Heart right ventricle (tissue), 16 donors: ENCODE results near the gene PDLIM5. TPM values are rescaled to one million over a fixed set of nuclear protein-coding genes. Genes with fewer than 3 reads are reported as not detected.

Experiments
- ATAC-seq, 8 donors: fragments of 200-7000 bp; cut with Tn5 transposase; one replicate each; pipeline ENCODE4 v1.9.1; 2020; ENCODE audit warnings: mild to moderate bottlenecking in 8 of 8, moderate library complexity in 8 of 8, moderate number of reproducible peaks in 1 of 8
- DNase-seq, 2 donors: peaks; one replicate each; pipeline ENCODE4 v3.0.0-alpha.2; 2020
- H3K27ac ChIP-seq, 10 donors: fragments of 200-600 bp; sonication (generic) in 2 of 10; one replicate each; pipeline versions ENCODE4 v1.5.0 to v1.8.0; 2020 to 2022; ENCODE audit warnings: mild to moderate bottlenecking in 3 of 10
- H3K27me3 ChIP-seq, 7 donors: fragments of 200-600 bp; one replicate each; pipeline ENCODE4 v1.8.0; 2021 to 2022; ENCODE audit warnings: mild to moderate bottlenecking in 2 of 7
- H3K36me3 ChIP-seq, 9 donors: fragments of 200-600 bp; sonication (generic) in 1 of 9; one replicate each; pipeline versions ENCODE4 v1.5.0 to v1.8.0; 2020 to 2022; ENCODE audit warnings: mild to moderate bottlenecking in 2 of 9
- H3K4me1 ChIP-seq, 9 donors: fragments of 200-600 bp; sonication (generic) in 1 of 9; one replicate each; pipeline versions ENCODE4 v1.5.0 to v1.8.0; 2020 to 2022; ENCODE audit warnings: mild to moderate bottlenecking in 4 of 9
- H3K4me3 ChIP-seq, 10 donors: fragments of 200-600 bp; sonication (generic) in 2 of 10; one replicate each; pipeline versions ENCODE4 v1.5.0 to v1.8.0; 2020 to 2022; ENCODE audit warnings: mild to moderate bottlenecking in 7 of 10, moderate library complexity in 2 of 10
- H3K9me3 ChIP-seq, 11 donors: fragments of 200-600 bp in 10 of 11; sonication (generic) in 2 of 11; one replicate each; pipeline versions ENCODE4 v1.5.0 to v1.8.0; 2013 to 2022; ENCODE audit warnings: mild to moderate bottlenecking in 2 of 11, control low read depth in 1 of 11, moderate library complexity in 1 of 11
- WGBS, 2 donors: extraction: QIAGEN DNeasy Blood & Tissue Kit; methylation state at CpG; one replicate each; pipeline ENCODE4 v1.1.7; 2013; ENCODE audit warnings: inconsistent platforms in 1 of 2; 5-methylcytosine and 5-hydroxymethylcytosine counted together
- intact Hi-C, 10 donors: fragments of 100-400 bp; cut with DNase I; formaldehyde crosslinking; loops; one replicate each; pipeline versions ENCODE4 v1.11.1 to v1.14.2; 2022
- polyA plus RNA-seq, 2 donors: library from polyadenylated mRNA; stranded (reverse); fragments of 200-250 nt; gene quantifications; one replicate each; pipeline ENCODE4 v1.2.3, GENCODE V29; 2013
- total RNA-seq, 10 donors: library from RNA; stranded (reverse); fragmentation: NEBNext Ultra II Directional in 3 of 10; extraction: Animal tissue kit (Norgen Biotek cat#: 25700) in 3 of 10; gene quantifications; one replicate each; pipeline versions ENCODE4 v1.2.1 to v1.2.4, GENCODE V29; 2021 to 2023
- TF ChIP-seq, protein P1 (sequence below), 9 donors: fragments of 200-600 bp; sonication (generic) in 2 of 9; IDR thresholded peaks; one replicate each; pipeline versions ENCODE4 v1.5.0 to v1.8.0; 2021 to 2022; ENCODE audit warnings: antibody characterized with exemption in 9 of 9, mild to moderate bottlenecking in 5 of 9, moderate library complexity in 1 of 9
- donor health status: Arrhythmogenic right ventricular cardiomyopathy.
- donor health status: ischemic (EF 13 %, LVEDD 7.1; RV severe dilation, severe dysfunction).
- donor health status: healthy with polysubstance abuse.
- donor health status: DM: no; HTN: yes; CAD: no.
- donor health status: DM: no; HTN: no; CAD: no.
- donor health status: ischemic (EF 25% LVEDD 6.9; RV normal size, moderate dysfunction).
- donor health status: ischemic (EF 25% LVEDD 5.7; RV mildly dilated, moderate dysfunction).
- donor health status: healthy.
- donor health status: DM: yes; HTN: yes; CAD: no.
- donor health status: Ischemic cardiomyopathy.
- donor health status: ischemic (EF 35%, LVEDD 5.7; RV mildly dilated, moderate dysfunction).
- donor health status: nonischemic (EF 11% LVEDD 7.7; RV severe dilation, severe dysfunction).
- donor health status: DM: yes; HTN: yes; CAD: no.
- donor health status: PGD.
- donor health status: ischemic (EF 29% LVEDD 5.4; RV normal size, mild dysfunction).
- donor health status: nonischemic (EF 23%, LVEDD 6.1; RV moderate dilation, normal function).

PDLIM5 gene
- total and polyA plus RNA-seq, 12 donors, result 221 to 1,549 (median 1,269) TPM

DNA sequence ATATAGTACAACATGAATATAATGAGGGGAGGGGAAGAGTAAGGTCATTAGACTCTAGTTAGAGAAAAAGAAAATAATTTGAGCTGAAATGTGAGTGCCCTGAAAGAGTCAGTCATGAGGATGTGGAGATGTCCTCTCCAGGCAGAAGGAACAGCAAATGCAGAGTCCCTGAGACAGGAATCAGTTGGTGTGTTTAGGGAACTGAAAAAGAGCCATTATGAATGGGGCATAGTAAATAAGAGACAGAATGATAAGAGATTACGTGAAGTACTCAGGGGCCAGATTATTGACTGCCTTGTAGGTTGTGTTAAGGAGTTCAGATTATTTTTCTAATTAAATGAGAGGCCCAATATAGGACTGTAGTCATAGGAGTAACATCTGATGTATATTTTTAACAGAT is 147.0 kb downstream of the PDLIM5 start:
- no peak for DNase-seq
- Histone ChIP-seq H3K9me3 (no peaks in the 10 kb centered on the region), H3K36me3 (peaks cover 0 to 25% (median 0%) of the 10 kb centered on the region in 9 donors), H3K27me3 (no peaks in the 10 kb centered on the region), H3K4me3 (no peak overlapping the region), H3K27ac (peak overlapping the region in 1 of 10 donors; percentile 20), H3K4me1 (peaks cover 0 to 44% (median 22%) of the 10 kb centered on the region in 9 donors)
- peak in 1 of 8 donors; percentile 6 for ATAC-seq
- intact Hi-C loops, result loop anchor here in 9 of 10 donors (2.0 to 10.0 kb wide), 5 partner anchors 144 to 294 kb away; partner anchors contain the start of gene PDLIM5 (in 2 of the 9)
- 62 to 69% methylated on average over 1 of the region's 1 CpG for WGBS, 2 donors
- TF ChIP-seq, protein P1, sequence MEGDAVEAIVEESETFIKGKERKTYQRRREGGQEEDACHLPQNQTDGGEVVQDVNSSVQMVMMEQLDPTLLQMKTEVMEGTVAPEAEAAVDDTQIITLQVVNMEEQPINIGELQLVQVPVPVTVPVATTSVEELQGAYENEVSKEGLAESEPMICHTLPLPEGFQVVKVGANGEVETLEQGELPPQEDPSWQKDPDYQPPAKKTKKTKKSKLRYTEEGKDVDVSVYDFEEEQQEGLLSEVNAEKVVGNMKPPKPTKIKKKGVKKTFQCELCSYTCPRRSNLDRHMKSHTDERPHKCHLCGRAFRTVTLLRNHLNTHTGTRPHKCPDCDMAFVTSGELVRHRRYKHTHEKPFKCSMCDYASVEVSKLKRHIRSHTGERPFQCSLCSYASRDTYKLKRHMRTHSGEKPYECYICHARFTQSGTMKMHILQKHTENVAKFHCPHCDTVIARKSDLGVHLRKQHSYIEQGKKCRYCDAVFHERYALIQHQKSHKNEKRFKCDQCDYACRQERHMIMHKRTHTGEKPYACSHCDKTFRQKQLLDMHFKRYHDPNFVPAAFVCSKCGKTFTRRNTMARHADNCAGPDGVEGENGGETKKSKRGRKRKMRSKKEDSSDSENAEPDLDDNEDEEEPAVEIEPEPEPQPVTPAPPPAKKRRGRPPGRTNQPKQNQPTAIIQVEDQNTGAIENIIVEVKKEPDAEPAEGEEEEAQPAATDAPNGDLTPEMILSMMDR (IDR thresholded peaks at IDR 0.05), result no peak

DNA sequence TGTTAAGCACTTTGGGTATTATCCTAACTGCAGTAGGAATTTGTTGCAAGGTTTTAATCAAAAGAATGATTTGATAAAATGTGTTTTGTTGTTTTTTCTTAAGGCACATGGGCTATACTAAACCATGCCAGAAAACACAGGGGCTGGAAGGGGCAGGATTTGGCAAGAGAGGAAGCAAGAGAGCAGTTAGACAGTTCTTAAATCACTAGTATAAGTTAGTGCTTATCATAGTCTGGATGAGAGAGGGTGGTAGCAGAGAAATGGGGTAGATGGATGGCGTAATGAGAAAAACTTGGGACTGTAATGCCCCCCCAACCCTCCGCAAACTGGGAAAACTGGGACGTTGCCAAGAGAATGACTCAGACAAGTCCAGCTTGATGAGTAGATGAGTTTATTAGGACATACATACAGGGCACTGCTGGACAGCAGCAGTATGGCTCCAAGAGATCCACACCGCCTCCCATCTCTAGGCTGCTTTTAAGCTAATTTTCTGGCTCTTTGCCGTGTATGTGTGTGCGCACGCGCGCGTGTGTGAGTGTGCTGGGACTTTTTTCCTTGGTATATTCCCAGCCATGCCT is 151.5 kb downstream of the PDLIM5 start:
- WGBS, 2 donors, result 76 to 79% methylated on average over 10 of the region's 10 CpGs
- intact Hi-C loops, result loop anchor here in 1 of 10 donors (5.0 kb wide), 1 partner anchor 196 kb away; no protein-coding TSS in a partner anchor
- DNase-seq, result peak in 1 of 2 donors; percentile 52
- Histone ChIP-seq H3K27ac (peak overlapping the region in 6 of 10 donors; percentile 18 to 55 (median 36)), H3K27me3 (no peaks in the 10 kb centered on the region), H3K9me3 (no peaks in the 10 kb centered on the region), H3K4me3 (no peak overlapping the region), H3K4me1 (peaks cover 0 to 41% (median 21%) of the 10 kb centered on the region in 9 donors), H3K36me3 (peaks cover 0 to 12% (median 0%) of the 10 kb centered on the region in 9 donors)
- peak; percentile 6 to 76 (median 53) for ATAC-seq
- TF ChIP-seq, protein P1 (IDR thresholded peaks at IDR 0.05), result no peak

DNA sequence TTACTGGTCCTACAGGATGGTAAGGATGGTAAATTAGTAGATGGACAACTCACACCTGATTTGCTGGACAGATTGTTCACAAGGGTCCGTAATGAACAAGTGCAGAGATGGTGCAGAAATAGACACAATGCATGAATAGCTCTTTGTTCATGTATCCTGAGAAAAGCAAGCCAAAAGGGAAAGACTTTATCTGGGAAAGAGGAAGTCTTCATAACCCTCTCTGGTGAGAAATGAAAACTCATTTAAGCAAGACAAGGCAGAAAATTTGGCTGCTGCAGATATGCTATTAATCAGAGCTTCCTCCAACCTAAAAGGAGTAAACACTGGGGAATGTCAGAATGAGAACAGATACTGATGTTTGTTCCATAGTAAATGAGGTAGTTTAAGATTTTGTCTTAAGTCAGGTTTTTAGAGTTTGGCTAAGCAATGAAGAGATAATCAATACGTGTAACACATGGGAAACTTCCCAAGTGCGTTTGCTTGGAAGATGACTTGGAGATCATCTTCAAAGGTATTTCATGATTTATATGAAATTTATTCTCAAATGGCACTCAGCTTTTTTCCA is 153.6 kb downstream of the PDLIM5 start:
- H3K27me3 ChIP-seq, result no peaks in the 10 kb centered on the region
- DNase-seq (no peak), ATAC-seq (peak in 5 of 8 donors; percentile 4 to 26 (median 13))
- WGBS, 2 donors, result 34 to 39% methylated on average over 3 of the region's 3 CpGs
- TF ChIP-seq, protein P1 (IDR thresholded peaks at IDR 0.05), result no peak
- H3K4me3 ChIP-seq, result no peak overlapping the region
- no peaks in the 10 kb centered on the region for H3K9me3 ChIP-seq
- H3K4me1 ChIP-seq, result peaks cover 0 to 41% (median 21%) of the 10 kb centered on the region in 9 donors
- H3K27ac ChIP-seq, result peak overlapping the region in 2 of 10 donors; percentile 13 to 18
- intact Hi-C loops, result no loop called here
- H3K36me3 ChIP-seq, result peaks cover 0 to 26% (median 0%) of the 10 kb centered on the region in 9 donors

DNA sequence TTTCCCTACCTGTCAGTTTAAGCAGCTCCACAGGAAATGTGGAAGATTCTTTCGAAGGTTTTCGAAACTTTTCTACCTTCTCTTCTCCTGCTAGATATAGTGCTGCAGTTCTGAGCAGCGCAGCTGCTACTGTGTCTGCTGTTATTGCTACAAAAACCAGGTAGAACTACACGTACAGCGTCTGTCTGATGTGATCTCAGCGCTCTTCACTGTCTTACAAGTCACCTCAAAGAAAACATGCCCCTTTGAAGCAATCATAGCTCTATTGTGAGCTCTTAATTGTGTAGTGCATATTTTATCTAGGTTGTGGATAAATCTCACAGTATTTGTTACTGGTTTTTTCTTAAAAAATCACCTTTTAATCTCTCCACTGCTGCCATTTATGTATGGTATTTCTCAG is 158.4 kb downstream of the PDLIM5 start:
- no peak for DNase-seq
- Histone ChIP-seq H3K4me1 (peaks cover 0 to 14% (median 5%) of the 10 kb centered on the region in 9 donors), H3K4me3 (no peak overlapping the region), H3K27ac (no peak overlapping the region), H3K9me3 (no peaks in the 10 kb centered on the region), H3K36me3 (peaks cover 0 to 54% (median 8%) of the 10 kb centered on the region in 9 donors), H3K27me3 (no peaks in the 10 kb centered on the region)
- ATAC-seq, result no peak
- TF ChIP-seq, protein P1 (IDR thresholded peaks at IDR 0.05), result no peak
- intact Hi-C loops, result loop anchor here in 1 of 10 donors (10.0 kb wide), 1 partner anchor 515 kb away; no protein-coding TSS in a partner anchor
- WGBS, 2 donors, result 91 to 92% methylated on average over 6 of the region's 6 CpGs
